GM18907 (cell line): ENCODE data around the gene QDPR.
"Not testable (repeated sequence)": the region's sequence is repeated elsewhere in the genome, so short reads cannot be mapped to it uniquely, and the experiment has no call there.

Source experiments
- ATAC-seq: cut with Tn5 transposase; IDR thresholded peaks from one replicate; pipeline ENCODE4 v1.9.1; 2021; ENCODE audit warnings: mild to moderate bottlenecking, moderate library complexity; ENCODE audit not compliant: unreplicated experiment

The QDPR gene

DNA sequence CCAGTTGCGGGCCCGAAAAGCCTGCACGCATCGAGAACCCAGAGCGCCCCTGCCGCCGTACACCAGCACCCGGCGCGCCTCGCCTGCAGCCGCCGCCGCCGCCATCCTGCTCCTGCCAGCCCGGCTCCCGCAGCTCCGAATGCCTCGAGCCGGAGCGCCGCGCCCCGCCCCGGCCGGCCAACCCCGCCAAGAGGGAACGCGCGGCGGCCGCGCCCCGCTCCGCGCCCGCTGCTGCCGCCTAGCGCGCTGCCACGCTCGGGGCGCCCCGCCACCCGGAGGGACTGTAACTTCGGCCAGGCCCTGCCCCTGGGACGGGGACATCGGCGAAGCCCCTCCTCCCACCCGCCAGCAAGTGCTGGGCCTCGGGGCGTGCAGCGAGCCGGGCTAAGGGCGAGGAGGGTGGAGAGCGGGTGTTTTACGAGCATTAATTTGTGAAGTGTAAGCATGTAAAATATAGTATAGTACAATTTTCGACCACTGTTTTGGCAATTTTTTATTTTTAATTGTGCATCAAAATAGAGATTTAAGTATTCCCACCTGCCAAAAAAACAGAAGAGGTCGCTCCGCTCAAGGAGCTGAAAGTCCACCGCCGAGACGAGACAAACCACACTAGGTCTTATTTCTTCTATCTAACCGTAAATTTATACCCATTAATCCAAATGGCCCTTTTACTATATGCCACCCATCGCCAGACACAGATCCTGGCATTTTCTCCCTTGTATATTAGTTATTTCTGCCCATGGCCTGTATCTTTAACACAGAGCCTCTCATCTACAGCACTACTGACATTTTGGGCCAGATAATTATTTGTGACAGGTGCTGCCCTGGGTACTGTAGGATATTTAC lies at the start of gene QDPR:
Gene QDPR, minus strand, starts transcription at position 141 of the 846 bp plus-strand sequence. Its CDS starts 36 bp downstream, at position 105.
- ATAC-seq = peak; percentile 97

DNA sequence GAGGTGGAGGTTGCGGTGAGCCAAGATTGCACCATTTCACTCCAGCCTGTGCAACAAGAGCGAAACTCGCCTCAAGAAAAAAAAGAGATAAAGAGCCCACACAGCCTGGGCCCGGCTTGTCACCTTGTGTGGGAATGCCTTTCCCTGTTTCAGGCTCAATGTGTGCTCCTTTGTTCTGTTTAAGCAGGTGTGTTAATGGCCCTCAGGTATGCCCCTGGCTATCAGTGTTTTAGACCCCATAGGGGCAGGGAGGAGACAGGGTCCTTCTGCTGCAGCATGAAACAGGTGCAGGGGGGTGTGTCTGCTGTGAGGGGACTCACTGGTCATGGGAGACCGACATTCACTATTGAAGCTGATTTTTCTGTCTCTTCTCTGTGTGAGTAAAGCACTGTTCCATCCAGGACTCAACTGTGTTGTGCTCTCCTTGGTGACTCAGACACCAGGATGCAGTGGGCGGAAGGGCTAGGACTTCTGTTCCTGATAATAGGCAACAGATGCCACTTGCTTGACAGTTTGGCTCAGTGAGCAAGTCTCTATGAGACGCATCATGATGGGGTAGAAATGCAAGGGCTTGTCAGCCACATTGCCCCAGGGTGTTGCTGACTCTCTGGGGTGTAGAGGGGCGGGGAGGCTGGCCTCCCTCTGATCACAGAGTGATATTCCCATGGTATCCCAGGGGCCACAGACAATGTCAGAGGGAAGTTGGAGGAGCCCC lies 49.5 kb upstream of the QDPR start:
- no peak for ATAC-seq

GRCh38 chr4:17560065-17560673 lies 48.3 kb upstream of the QDPR start:
- ATAC-seq = no peak

DNA sequence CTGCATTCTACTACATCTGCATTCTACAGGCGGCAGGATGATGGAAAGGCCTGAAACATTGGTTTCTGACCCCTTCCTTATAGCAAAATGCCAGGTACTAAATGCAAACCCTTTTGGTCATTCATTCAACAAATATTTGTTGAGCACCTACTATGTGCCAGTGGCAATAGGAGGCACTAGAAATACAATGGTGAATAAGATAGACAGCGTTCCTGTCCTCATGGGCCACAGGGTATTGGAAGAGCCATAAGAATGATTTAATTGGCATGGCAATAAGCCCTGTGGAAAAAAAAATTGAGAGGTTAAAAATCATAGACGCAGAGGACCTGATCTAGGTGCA lies 47.8 kb upstream of the QDPR start:
- no peak for ATAC-seq

GRCh38 chr4:17558941-17559708 lies 47.2 kb upstream of the QDPR start:
- ATAC-seq = no peak

- ATAC-seq = no peak
Observed at GRCh38 chr4:17557880-17558279, 46.0 kb upstream of the QDPR start.

- no peak for ATAC-seq
Observed at GRCh38 chr4:17556498-17556897, 44.6 kb upstream of the QDPR start.

- no peak for ATAC-seq
Observed at GRCh38 chr4:17554568-17554967, 42.7 kb upstream of the QDPR start.

DNA sequence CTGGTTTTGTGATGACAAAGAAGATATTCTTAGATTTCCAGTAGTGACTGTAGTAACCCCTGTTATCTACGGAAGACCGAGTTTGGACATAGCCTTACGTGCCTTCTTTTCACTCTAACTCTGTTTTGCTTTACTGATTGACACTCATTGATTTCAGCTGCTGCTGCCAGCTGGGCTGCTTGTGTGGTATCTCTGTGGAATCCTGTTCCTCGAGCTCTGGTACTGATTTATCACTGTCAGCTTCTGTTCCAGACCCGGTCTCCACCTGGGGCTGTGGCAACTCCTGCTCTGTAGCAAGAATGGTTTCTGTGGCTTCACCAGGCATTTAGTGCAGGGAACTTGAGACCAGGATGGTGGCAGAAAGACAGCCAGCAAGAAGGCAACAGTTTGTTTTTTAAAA lies 40.5 kb upstream of the QDPR start:
- ATAC-seq = no peak

GRCh38 chr4:17550549-17550948 lies 38.7 kb upstream of the QDPR start:
- no peak for ATAC-seq

DNA sequence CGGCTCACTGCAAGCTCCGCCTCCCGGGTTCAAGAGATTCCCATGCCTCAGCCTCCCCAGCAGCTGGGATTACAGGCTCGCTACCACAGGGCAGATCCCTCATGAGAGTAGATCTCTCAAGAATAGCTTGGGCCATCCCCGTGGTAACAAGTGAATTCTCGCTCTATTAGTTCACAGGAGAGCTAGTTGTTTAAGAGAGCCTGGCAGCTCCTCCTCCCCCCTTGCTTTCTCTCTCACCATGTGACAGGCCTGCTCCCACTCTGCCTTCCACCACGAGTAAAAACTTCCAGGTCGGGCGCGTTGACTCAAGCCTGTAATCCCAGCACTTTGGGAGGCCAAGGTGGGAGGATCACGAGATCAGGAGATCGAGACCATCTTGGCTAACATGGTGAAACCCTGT lies 34.8 kb upstream of the QDPR start:
- no peak for ATAC-seq

GRCh38 chr4:17546222-17546621 lies 34.3 kb upstream of the QDPR start:
- ATAC-seq = no peak

GRCh38 chr4:17545374-17546140 lies 33.7 kb upstream of the QDPR start:
- no peak for ATAC-seq

DNA sequence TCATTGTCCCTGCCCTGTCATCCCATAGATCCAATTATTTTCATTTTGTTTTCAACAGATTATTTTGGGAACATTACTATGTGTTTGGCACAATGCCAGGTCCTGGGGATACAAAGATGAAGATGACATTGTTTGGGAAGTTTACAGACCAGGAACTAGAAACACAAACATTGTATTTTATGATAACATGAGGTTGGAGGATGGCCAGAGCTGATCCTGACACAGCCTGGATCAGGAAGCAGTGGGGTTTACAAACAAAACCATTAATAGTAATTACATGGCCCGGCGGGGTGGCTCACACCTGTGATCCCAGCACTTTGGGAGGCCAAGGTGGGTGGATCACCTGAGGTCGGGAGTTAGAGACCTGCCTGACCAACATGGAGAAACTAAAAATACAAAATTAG lies 32.9 kb upstream of the QDPR start:
- ATAC-seq = no peak

DNA sequence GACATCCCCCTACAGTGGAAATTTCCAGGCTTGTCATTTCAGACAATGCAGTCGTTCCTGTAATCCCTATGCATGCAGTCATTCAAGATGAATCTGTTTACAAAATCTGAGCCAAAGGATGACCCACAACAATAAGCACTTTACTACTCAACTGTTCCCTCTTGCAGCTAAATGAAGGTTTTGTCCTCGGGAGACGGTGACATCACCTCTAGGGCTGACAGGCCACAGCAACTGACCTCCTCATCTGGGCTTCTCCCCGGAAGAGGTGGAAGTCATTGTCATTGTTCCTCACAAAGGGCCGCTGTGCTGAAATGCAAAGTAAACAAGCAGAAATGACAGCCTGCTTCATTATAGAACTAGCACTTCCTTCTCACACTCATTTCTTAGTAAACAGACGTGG lies 32.3 kb upstream of the QDPR start:
- ATAC-seq = no peak

GRCh38 chr4:17537060-17537459 lies 25.2 kb upstream of the QDPR start:
- ATAC-seq = not testable (repeated sequence)

- no peak for ATAC-seq
Observed at GRCh38 chr4:17535906-17536305, 24.0 kb upstream of the QDPR start.

- no peak for ATAC-seq
Observed at GRCh38 chr4:17535242-17535641, 23.4 kb upstream of the QDPR start.

GRCh38 chr4:17534705-17535104 lies 22.8 kb upstream of the QDPR start:
- ATAC-seq = no peak

- ATAC-seq = no peak
Observed at GRCh38 chr4:17531538-17532285, 19.8 kb upstream of the QDPR start.
